HG03066 (cell line): Measurements from ENCODE around the gene CAMK2G.

Source experiments
- ATAC-seq: cut with Tn5 transposase; IDR thresholded peaks from one replicate; pipeline ENCODE4 v1.9.1; 2021; ENCODE audit warnings: low read depth; ENCODE audit not compliant: unreplicated experiment

CAMK2G gene

GRCh38 chr10:73865459-73866442 lies 8.6 kb downstream of the CAMK2G start:
- peak; percentile 61 for ATAC-seq

GRCh38 chr10:73865107-73865458 lies 9.3 kb downstream of the CAMK2G start:
- no peak for ATAC-seq

GRCh38 chr10:73864229-73864628 lies 10.1 kb downstream of the CAMK2G start:
- no peak for ATAC-seq

GRCh38 chr10:73863039-73863817 lies 11.1 kb downstream of the CAMK2G start:
- ATAC-seq, result no peak

GRCh38 chr10:73862011-73862410 lies 12.3 kb downstream of the CAMK2G start:
- ATAC-seq, result no peak

GRCh38 chr10:73859784-73860491 lies 14.4 kb downstream of the CAMK2G start:
- ATAC-seq, result no peak

GRCh38 chr10:73859428-73859783 lies 14.9 kb downstream of the CAMK2G start:
- ATAC-seq, result no peak

- no peak for ATAC-seq
These were observed 15.5 kb downstream of the CAMK2G start for GRCh38 chr10:73858750-73859427.

- ATAC-seq, result no peak
These were observed 16.2 kb downstream of the CAMK2G start for GRCh38 chr10:73858013-73858708.

GRCh38 chr10:73857446-73857845 lies 16.9 kb downstream of the CAMK2G start:
- ATAC-seq, result no peak

GRCh38 chr10:73856261-73856660 lies 18.1 kb downstream of the CAMK2G start:
- ATAC-seq, result no peak

- no peak for ATAC-seq
These were observed 18.9 kb downstream of the CAMK2G start for GRCh38 chr10:73855413-73855812.

- no peak for ATAC-seq
These were observed 20.0 kb downstream of the CAMK2G start for GRCh38 chr10:73854310-73854709.

GRCh38 chr10:73853196-73853595 lies 21.2 kb downstream of the CAMK2G start:
- no peak for ATAC-seq

GRCh38 chr10:73850863-73851461 lies 23.4 kb downstream of the CAMK2G start:
- ATAC-seq, result no peak

- ATAC-seq, result no peak
These were observed 24.1 kb downstream of the CAMK2G start for GRCh38 chr10:73850211-73850610.

GRCh38 chr10:73848821-73849489 lies 25.4 kb downstream of the CAMK2G start:
- ATAC-seq, result peak; percentile 92

- no peak for ATAC-seq
These were observed 27.3 kb downstream of the CAMK2G start for GRCh38 chr10:73847031-73847430.

GRCh38 chr10:73843261-73843660 lies 31.1 kb downstream of the CAMK2G start:
- no peak for ATAC-seq
